ENCODE measurements around the gene EHMT1. TPM values are rescaled to one million over a fixed set of nuclear protein-coding genes. Genes with fewer than 3 reads are reported as not detected.
A peak's percentile ranks its signal among the peaks of the same experiment; 100 is the strongest.

The EHMT1 gene
- total RNA-seq, 1 donor from 2014 or later: 71.7 TPM

DNA sequence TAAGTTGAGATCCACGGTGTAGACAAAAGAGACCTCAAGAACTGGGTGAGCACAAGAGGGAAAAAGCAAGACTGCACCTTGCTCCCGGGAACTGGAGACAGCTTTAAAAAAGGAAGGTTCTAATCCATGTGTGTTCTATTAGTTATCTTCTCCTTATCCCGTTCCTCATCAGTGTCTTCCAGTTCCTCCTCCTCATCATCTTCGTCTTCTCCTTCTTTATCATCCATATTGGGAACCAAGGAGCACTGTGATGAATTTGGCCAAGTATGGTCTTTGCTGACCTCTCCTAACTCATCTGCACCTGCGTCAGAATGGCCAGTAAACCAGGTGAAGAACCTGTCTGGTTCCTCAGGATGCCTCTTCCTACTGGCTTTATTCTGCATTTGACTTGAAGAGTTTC, 22.1 kb downstream of the EHMT1 start:
- DNase-seq (ENCODE audit: low spot score in 2 of 2) (no peak), FAIRE-seq (no peak)

GRCh38 chr9:137642118-137642601, 23.4 kb downstream of the EHMT1 start:
- no peak for DNase-seq (ENCODE audit: low spot score in 2 of 2)
- no peak for FAIRE-seq

DNA sequence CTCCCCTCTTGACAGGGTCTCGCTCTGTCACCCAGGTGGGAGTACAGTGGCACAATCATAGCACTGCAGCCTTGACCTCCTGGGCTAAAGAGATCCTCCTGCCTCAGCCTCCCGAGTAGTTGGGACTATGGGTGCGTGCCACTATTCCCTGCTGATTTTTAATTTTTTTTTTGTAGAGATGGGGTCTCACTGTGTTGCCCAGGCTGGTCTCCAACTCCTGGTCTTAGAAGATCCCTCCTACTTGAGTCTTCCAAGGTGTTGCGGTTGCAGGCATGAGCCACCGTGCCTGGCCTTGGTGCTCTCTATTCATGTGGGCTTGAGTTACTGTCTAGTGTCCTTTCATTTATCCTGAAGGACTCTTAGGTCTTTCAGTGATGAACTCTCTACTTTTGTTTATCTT, 24.1 kb downstream of the EHMT1 start:
- no peak for FAIRE-seq
- DNase-seq (ENCODE audit: low spot score in 2 of 2): no peak

DNA sequence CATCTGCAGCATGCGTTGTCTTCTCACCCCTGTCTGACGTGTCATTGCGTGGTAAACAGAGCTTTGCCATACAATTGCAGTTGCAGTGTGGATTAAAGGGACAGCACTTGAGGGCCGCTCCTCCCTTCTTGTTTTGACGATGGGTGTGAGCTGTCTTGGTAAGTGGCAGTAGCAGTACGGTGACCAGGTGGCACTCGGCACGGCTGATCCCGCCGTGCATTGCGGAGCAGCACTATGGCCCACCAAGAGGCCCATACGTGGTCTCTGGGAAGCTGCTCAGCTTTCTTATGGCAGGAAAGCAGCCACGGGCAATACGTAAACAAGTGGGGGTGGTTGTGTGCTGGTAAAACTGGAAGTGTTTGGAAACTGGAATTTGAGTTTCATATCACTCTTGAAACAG, 25.1 kb downstream of the EHMT1 start:
- FAIRE-seq: no peak
- DNase-seq (ENCODE audit: low spot score in 2 of 2): no peak

DNA sequence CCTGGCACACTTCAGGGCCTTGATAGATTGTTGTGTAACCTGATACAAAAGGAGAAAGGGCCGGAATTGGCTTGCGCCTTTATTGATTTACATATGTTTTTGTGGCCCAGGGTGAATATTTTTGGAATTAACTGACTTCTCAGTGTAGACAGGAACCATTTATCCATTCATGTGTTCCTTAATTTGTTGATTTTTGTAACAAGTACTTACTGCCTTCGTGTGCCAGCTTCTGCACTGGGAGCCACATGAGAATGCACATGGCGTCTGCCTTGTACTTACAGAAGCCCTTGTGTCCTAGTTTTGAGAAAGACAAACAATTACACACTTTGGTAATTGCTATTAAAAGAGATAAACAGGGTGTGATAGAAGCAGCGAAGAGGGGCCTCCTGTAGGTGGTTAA, 26.4 kb downstream of the EHMT1 start:
- FAIRE-seq: no peak

DNA sequence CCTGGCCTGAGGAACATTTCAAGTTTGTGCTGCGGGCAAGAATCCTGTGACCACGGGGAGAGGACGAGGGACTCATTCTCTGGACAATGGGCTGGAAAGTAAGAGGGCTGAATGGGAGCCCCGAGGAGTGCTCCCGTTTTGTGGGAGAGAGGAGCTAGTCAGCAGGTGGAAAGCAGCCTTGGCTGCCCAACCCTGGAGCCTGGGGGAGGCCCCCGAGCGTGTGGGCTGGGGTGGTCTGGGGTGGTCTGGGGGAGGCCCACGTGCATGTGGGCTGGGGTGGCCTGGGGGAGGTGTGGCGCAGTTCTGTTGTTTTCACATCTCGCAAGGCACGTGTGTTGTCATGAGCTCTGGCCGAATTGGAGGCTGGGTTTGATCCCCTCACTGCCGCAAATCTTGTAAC, 27.5 kb downstream of the EHMT1 start:
- DNase-seq (ENCODE audit: low spot score in 2 of 2): no peak
- no peak for FAIRE-seq

More for the DNA sequence above, 26.4 kb downstream of the EHMT1 start:
- no peak for DNase-seq (ENCODE audit: low spot score in 2 of 2)

DNA sequence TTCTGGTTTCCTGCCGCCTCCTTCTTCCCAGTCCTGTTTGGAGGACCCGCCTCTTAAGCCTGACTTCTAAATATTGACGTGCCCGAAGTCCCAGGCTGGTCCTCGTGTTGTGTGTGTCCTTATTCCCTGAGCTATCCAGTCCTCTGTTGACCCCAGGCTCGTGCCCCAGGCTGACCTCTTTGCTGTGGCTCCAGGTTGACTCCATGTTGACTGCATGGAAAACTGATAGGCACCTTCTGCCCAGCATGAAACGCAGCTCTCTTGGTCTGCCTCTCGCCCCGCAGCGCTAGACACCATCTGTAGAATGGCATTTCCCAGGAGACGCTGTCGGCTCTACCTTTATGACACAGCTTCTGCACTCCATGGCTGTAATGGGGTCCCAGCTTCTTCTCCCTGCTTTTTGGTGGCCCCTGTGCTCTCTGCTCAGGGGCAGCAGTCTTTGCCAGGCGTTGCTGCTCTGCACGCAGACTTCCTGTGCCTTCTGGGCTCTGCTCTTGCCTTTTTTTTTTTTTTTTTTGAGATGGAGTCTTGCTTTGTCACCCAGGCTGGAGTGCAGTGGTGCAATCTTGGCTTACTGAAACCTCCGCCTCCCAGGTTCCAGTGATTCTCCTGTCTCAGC, 28.4 kb downstream of the EHMT1 start:
- no peak for FAIRE-seq
- DNase-seq (ENCODE audit: low spot score in 2 of 2): no peak

DNA sequence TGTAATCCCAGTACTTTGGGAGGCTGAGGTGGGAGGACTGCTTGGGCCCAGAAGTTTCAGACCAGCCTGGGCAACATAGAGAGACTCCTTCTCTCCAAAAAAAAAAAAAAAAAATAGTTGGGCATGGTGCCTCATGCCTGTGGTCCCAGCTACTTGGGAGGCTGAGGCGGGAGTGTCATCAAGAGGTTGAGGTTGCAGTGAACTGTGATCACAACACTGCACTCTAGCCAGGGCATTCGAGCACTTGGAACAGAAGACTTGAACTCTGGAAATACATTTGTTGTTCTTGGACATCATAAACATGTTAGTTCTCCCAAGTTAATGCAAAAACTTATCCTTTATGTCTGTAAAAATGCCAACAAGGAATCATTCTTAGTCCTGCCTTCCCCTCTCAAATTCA, 29.6 kb downstream of the EHMT1 start:
- FAIRE-seq (no peak), DNase-seq (ENCODE audit: low spot score in 2 of 2) (no peak)

- no peak for DNase-seq (ENCODE audit: low spot score in 2 of 2)
- no peak for FAIRE-seq
These were observed 30.7 kb downstream of the EHMT1 start for GRCh38 chr9:137649553-137649952.

GRCh38 chr9:137650259-137650658, 31.5 kb downstream of the EHMT1 start:
- DNase-seq (ENCODE audit: low spot score in 2 of 2): no peak
- no peak for FAIRE-seq

- FAIRE-seq: no peak
- no peak for DNase-seq (ENCODE audit: low spot score in 2 of 2)
These were observed 32.0 kb downstream of the EHMT1 start for GRCh38 chr9:137650779-137651178.

DNA sequence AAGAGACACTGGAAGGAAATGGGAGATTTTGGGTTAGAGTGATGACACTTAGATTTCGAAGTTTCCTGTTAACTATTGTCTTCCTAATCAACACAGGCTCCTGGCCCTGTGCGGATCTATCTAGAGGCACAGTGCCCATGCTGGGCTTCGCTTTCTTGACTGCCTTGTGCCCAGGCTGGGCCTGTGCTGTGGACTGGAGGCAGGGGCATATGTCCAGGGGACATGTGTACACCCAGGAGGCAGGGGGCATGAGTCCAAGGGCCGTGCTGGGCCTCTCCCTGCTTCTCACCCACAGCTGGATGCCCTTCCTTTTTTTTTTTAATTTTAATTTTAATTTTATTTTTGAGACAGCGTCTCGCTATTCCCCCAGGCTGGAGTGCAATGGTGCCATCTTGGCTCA, 37.6 kb downstream of the EHMT1 start:
- FAIRE-seq (no peak), DNase-seq (ENCODE audit: low spot score in 2 of 2) (no peak)

GRCh38 chr9:137657606-137658005, 38.8 kb downstream of the EHMT1 start:
- DNase-seq (ENCODE audit: low spot score in 2 of 2) (no peak), FAIRE-seq (no peak)

GRCh38 chr9:137658781-137659180, 40.0 kb downstream of the EHMT1 start:
- DNase-seq (ENCODE audit: low spot score in 2 of 2) (no peak), FAIRE-seq (no peak)

GRCh38 chr9:137660144-137660543, 41.3 kb downstream of the EHMT1 start:
- FAIRE-seq: no peak
- DNase-seq (ENCODE audit: low spot score in 2 of 2): no peak

- DNase-seq (ENCODE audit: low spot score in 2 of 2) (no peak), FAIRE-seq (no peak)
These were observed 44.8 kb downstream of the EHMT1 start for GRCh38 chr9:137663584-137663983.

DNA sequence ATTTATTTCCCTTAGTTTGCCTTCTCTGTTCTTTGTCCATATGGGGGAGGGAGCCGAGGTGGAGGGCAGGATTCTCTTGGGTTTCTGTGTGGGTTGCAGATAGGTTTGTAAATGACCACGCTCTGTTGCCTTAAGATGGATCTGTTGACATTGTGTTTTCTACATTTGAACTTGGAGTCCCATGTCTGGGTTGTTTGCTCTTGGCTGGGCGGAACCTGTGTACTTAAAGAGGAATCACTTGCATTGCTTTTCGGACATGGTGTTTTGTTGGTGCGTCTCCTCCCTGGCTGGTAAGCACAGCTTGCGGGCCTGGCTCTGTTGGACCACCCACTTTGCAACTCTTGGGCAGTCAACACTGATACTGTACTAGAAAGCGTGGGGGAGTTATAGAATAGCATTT, 45.9 kb downstream of the EHMT1 start:
- DNase-seq (ENCODE audit: low spot score in 2 of 2) (no peak), FAIRE-seq (no peak)

DNA sequence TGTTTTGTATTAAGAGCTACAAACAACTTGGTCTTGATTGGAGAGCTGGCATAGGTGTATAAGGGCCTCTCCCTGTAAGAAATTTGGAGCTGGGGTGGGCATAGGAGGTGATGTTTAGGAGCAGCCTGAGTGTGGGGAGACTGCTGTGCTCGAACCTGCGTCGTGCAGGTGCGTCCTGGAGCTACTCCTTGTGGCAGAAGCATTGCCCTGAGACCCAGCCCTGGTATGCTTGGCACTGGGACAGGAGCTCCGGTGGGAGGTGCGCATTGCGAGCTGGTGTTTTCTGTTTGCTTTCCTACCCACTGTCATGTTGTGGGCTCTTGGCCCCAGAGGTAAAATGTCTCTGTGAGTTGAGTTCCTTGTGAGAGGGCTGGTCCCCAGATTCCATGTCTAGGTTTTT, 46.4 kb downstream of the EHMT1 start:
- FAIRE-seq (no peak), DNase-seq (ENCODE audit: low spot score in 2 of 2) (no peak)

DNA sequence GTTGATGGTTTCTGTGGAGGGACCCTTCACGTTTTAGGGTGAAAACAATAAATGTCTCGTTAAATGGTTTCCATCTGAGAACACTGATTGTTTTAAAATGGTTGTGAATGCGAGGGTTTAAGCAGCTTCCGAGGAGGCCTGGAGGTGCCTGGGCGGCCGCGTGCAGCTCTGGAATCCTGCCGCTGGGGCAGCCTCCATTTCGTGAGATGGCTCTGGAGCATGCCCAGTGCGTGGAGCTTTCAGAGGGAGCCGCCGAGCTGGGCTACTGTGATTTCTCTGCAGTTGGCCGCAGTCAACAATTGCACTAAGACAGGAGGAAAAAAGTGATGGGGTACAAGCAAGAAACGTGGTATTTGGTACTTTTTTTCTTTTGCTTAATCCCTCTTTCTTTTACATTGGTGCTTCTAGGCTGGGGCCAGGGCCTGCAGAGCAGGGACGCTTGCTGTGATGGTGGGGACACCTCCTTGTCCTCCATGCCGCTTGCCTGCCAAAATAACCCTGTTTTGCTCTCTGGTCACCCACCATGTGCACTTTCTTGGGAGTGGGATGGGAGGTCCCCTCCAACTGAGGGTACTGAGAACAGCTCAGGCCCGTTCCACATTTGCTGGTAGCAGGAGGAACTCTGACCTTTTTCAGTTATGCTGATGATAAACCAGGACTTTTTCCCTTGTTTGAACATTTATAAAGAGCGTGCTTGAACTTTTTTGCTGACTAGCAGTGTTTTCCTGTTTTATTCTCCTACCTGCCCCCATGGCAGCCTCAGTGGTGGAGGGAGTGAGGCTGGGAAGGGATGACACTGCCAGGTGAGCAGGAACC, 47.1 kb downstream of the EHMT1 start:
- peak in 1 of 2 donors; percentile 53 for DNase-seq (ENCODE audit: low spot score in 2 of 2)
- no peak for FAIRE-seq

DNA sequence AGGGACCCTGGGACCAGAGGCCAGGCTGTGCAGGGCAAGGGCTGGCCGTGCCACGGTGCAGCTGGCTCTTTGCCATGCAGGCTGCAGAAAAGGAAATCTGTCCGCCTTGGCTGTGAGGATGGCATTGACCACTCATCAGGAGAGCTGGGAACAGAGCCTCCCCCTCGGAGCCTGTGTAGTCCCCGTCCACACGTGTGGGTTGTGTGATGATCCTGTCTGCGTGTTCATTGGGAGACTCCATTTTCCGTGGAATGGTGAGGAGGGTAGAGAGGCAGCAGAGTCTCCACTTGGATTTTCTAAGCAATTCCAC, 47.7 kb downstream of the EHMT1 start:
- FAIRE-seq: no peak
- no peak for DNase-seq (ENCODE audit: low spot score in 2 of 2)

DNA sequence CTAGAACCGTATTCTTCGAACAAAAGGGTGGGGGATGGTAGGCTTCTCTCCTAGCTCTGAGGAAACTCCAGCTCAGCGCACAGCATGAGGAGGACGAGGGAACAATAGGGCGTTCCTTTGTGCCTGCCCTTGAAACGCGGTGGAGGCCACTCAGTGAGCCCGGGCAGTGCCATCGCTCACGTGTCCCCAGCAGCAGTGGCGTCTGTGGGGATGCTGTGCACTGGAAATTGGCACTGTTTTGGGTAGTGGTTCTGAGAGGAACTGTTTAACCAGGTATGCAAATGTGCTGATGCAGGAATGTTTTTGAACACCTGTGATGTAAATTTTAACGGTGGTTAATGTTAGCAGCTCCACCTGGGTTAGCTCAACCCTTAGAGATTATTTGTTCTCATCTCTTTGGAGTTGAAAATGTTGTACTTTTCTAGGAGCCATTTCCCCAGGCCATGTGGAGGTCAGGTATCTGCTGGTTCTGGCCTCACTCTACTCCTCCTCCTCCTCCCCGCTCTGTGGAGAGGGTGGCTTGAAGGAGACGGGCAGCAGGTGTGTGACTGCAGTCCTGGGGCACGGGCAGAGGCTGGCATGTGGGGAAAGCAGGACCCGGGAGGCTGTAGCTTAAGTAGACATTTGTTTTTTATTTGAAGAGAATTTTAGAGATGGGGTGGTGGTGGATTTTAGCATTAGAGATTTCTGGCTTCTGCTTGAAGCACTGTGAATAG, 48.3 kb downstream of the EHMT1 start:
- FAIRE-seq: no peak

GRCh38 chr9:137668203-137668602, 49.4 kb downstream of the EHMT1 start:
- FAIRE-seq (no peak), DNase-seq (ENCODE audit: low spot score in 2 of 2) (no peak)

More for the DNA sequence above, 48.3 kb downstream of the EHMT1 start:
- no peak for DNase-seq (ENCODE audit: low spot score in 2 of 2)

Data from frontal cortex (tissue), 4 donors.